ENCODE measurements around the gene ATP1B2. TPM values are rescaled to one million over a fixed set of nuclear protein-coding genes. Genes with fewer than 3 reads are reported as not detected.
A peak's percentile ranks its signal among the peaks of the same experiment; 100 is the strongest.

ATP1B2 gene
- total RNA-seq, 1 donor from 2014 or later, result 2.7 TPM

GRCh38 chr17:7684851-7685532, 34.3 kb downstream of the ATP1B2 start:
- peak overlapping the region; percentile 95 for H3K27ac ChIP-seq
- H3K27me3 ChIP-seq, result no peaks in the 10 kb centered on the region
- no peaks in the 10 kb centered on the region for H3K36me3 ChIP-seq
- no peak for TF ChIP-seq POLR2AphosphoS5 (IDR thresholded peaks at IDR 0.05; ENCODE audit: insufficient read depth in 1 of 2, low read depth in 1 of 2)
- TF ChIP-seq CTCF (IDR thresholded peaks at IDR 0.05), result no peak
- no peak for TF ChIP-seq POLR2A (IDR thresholded peaks at IDR 0.05)
- H3K9me3 ChIP-seq, result no peaks in the 10 kb centered on the region
- H3K4me3 ChIP-seq, result peak overlapping the region; percentile 73 to 83
- no peak for DNase-seq (ENCODE audit: extremely low spot score in 2 of 2)
- peaks cover 36% of the 10 kb centered on the region for H3K4me1 ChIP-seq
- intact Hi-C loops (cut with DNase I), result loop anchor here (2.0 kb wide), 1 partner anchor 58 kb away; the partner anchor contains the start of gene SAT2

GRCh38 chr17:7685533-7686221, 35.0 kb downstream of the ATP1B2 start:
- Histone ChIP-seq H3K36me3 (no peaks in the 10 kb centered on the region), H3K9me3 (no peaks in the 10 kb centered on the region)
- intact Hi-C loops (cut with DNase I), result loop anchor here (2.0 kb wide), 2 partner anchors 59 to 71 kb away; partner anchors contain the start of genes FXR2 and SAT2

GRCh38 chr17:7686222-7687071, 35.7 kb downstream of the ATP1B2 start:
- Histone ChIP-seq H3K27me3 (no peaks in the 10 kb centered on the region), H3K4me1 (peaks cover 36% of the 10 kb centered on the region), H3K36me3 (no peaks in the 10 kb centered on the region), H3K9me3 (no peaks in the 10 kb centered on the region), H3K4me3 (peak overlapping the region; percentile 73 to 83), H3K27ac (peak overlapping the region; percentile 95)
- TF ChIP-seq POLR2AphosphoS5 (IDR thresholded peaks at IDR 0.05; ENCODE audit: insufficient read depth in 1 of 2, low read depth in 1 of 2), result peak; percentile 77 to 83
- peak in 1 of 2 donors; percentile 84 for TF ChIP-seq POLR2A (IDR thresholded peaks at IDR 0.05)
- no peak for TF ChIP-seq CTCF (IDR thresholded peaks at IDR 0.05)
- intact Hi-C loops (cut with DNase I), result loop anchor here (2.0 kb wide), 1 partner anchor 72 kb away; the partner anchor contains the start of gene FXR2
- DNase-seq (ENCODE audit: extremely low spot score in 2 of 2), result peak in 1 of 2 donors; percentile 92

More at GRCh38 chr17:7685533-7686221, 35.0 kb downstream of the ATP1B2 start:
- Histone ChIP-seq H3K27ac (peak overlapping the region; percentile 95), H3K4me1 (peaks cover 36% of the 10 kb centered on the region), H3K4me3 (peak overlapping the region; percentile 73 to 83), H3K27me3 (no peaks in the 10 kb centered on the region)
- TF ChIP-seq POLR2AphosphoS5 (IDR thresholded peaks at IDR 0.05; ENCODE audit: insufficient read depth in 1 of 2, low read depth in 1 of 2), result peak; percentile 82 to 88
- no peak for TF ChIP-seq CTCF (IDR thresholded peaks at IDR 0.05)
- TF ChIP-seq POLR2A (IDR thresholded peaks at IDR 0.05), result peak in 1 of 2 donors; percentile 55
- peak in 1 of 2 donors; percentile 96 for DNase-seq (ENCODE audit: extremely low spot score in 2 of 2)

DNA sequence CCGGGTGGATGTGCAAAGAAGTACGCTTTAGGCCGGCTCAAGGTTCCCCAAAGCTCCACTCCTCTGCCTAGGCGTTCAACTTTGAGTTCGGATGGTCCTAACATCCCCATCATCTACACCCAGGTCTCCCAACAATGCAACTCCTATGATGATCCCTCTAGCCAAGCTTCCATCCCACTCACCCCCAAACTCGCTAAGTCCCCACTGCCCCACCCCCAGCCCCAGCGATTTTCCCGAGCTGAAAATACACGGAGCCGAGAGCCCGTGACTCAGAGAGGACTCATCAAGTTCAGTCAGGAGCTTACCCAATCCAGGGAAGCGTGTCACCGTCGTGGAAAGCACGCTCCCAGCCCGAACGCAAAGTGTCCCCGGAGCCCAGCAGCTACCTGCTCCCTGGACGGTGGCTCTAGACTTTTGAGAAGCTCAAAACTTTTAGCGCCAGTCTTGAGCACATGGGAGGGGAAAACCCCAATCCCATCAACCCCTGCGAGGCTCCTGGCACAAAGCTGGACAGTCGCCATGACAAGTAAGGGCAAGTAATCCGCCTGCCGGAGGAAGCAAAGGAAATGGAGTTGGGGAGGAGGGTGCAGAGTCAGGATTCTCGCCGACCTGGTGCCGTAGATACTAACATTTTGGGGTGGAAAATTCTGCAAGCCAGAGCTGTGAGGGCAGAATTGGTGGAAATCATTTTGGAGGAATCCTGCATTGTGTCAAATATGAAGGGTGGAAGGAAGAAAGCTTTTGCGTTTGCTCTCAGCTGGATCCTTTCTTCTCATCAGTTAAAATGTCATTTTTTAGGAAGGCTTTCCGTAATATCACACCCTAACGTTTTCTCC, 36.6 kb downstream of the ATP1B2 start, which contains the start of gene TP53:
Gene TP53 (minus strand): TSS at position 419 of the 836 bp plus-strand sequence. CDS start 10,896 bp downstream, outside the sequence.
- Histone ChIP-seq H3K4me3 (peak within 1 kb of the TSS; percentile 73 to 83), H3K36me3 (no peaks in the 10 kb centered on the region), H3K4me1 (peaks cover 36% of the 10 kb centered on the region), H3K9me3 (no peaks in the 10 kb centered on the region), H3K27ac (peak within 1 kb of the TSS; percentile 95), H3K27me3 (no peaks in the 10 kb centered on the region)
- peak in 1 of 2 donors; percentile 56 for TF ChIP-seq POLR2A (IDR thresholded peaks at IDR 0.05)
- TF ChIP-seq POLR2AphosphoS5 (IDR thresholded peaks at IDR 0.05; ENCODE audit: insufficient read depth in 1 of 2, low read depth in 1 of 2), result peak; percentile 1 to 98
- peak in 1 of 3 experiments; percentile 21 for TF ChIP-seq CTCF (IDR thresholded peaks at IDR 0.05)
- peak in 1 of 2 donors; percentile 95 for DNase-seq (ENCODE audit: extremely low spot score in 2 of 2)
- intact Hi-C loops (cut with DNase I), result loop anchor here (2.0 kb wide), 1 partner anchor 72 kb away; the partner anchor contains the start of gene FXR2

All from vagina (tissue), 2 donors.